Measurements from ENCODE around the gene JAML.

GRCh38 chr11:118233377-118233776, 8.6 kb upstream of the JAML start:
- TF ChIP-seq, protein P1, sequence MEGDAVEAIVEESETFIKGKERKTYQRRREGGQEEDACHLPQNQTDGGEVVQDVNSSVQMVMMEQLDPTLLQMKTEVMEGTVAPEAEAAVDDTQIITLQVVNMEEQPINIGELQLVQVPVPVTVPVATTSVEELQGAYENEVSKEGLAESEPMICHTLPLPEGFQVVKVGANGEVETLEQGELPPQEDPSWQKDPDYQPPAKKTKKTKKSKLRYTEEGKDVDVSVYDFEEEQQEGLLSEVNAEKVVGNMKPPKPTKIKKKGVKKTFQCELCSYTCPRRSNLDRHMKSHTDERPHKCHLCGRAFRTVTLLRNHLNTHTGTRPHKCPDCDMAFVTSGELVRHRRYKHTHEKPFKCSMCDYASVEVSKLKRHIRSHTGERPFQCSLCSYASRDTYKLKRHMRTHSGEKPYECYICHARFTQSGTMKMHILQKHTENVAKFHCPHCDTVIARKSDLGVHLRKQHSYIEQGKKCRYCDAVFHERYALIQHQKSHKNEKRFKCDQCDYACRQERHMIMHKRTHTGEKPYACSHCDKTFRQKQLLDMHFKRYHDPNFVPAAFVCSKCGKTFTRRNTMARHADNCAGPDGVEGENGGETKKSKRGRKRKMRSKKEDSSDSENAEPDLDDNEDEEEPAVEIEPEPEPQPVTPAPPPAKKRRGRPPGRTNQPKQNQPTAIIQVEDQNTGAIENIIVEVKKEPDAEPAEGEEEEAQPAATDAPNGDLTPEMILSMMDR (IDR thresholded peaks at IDR 0.05) = no peak
- TF ChIP-seq POLR2A (IDR thresholded peaks at IDR 0.05) = no peak
- TF ChIP-seq POLR2AphosphoS5 (IDR thresholded peaks at IDR 0.05; ENCODE audit: insufficient read depth in 1 of 2, low read depth in 1 of 2) = peak in 1 of 2 donors; percentile 18

All from vagina (tissue), 2 donors.